Fibroblast of lung (primary cell): ENCODE results near the gene PTMA. TPM values are rescaled to one million over a fixed set of nuclear protein-coding genes. Genes with fewer than 3 reads are reported as not detected.

ENCODE experiments used
- DNase-seq, 2 donors: peaks; one replicate each; pipeline versions ENCODE4 v3.0.0 to v3.0.0-alpha.2; 2010; ENCODE audit warnings: low read depth in 2 of 2
- H2AFZ ChIP-seq: 2 replicates; pipeline ENCODE4 v1.5.1; 2012; ENCODE audit warnings: low read length, control low read depth, inconsistent platforms
- H3K27ac ChIP-seq: 2 replicates; pipeline ENCODE4 v1.5.1; 2011; ENCODE audit warnings: low read length, control low read depth; ENCODE audit not compliant: insufficient read depth
- H3K27me3 ChIP-seq: 2 replicates; pipeline ENCODE4 v1.5.1; 2011; ENCODE audit warnings: mild to moderate bottlenecking, low read length; ENCODE audit not compliant: control insufficient read depth, insufficient read depth
- H3K36me3 ChIP-seq: 2 replicates; pipeline ENCODE4 v1.5.1; 2011; ENCODE audit warnings: low read length; ENCODE audit not compliant: control insufficient read depth, insufficient read depth
- H3K4me1 ChIP-seq: 2 replicates; pipeline ENCODE4 v1.5.1; 2011; ENCODE audit warnings: low read length; ENCODE audit not compliant: control insufficient read depth, insufficient read depth; ENCODE audit errors: extremely low read depth
- H3K4me2 ChIP-seq: 2 replicates; pipeline ENCODE4 v1.5.1; 2011; ENCODE audit warnings: low read length, control low read depth; ENCODE audit not compliant: insufficient read depth; ENCODE audit errors: extremely low read depth
- H3K4me3 ChIP-seq, 4 experiments: fragments of 200-600 bp in 1 of 4; sonication (generic) in 1 of 4; replicated peaks in 1 of 4; 2 replicates each; pipeline ENCODE4 v1.5.1; 2011 to 2016; ENCODE audit warnings: low read length in 4 of 4, low read depth in 3 of 4, mild to moderate bottlenecking in 3 of 4, control low read depth in 2 of 4, inconsistent platforms in 1 of 4, mixed read lengths in 1 of 4; ENCODE audit not compliant: insufficient read depth in 1 of 4; ENCODE audit errors: control extremely low read depth in 1 of 4
- H3K79me2 ChIP-seq: 2 replicates; pipeline ENCODE4 v1.5.1; 2012; ENCODE audit warnings: mild to moderate bottlenecking, low read length, inconsistent platforms; ENCODE audit not compliant: control insufficient read depth, insufficient read depth
- H3K9ac ChIP-seq: 2 replicates; pipeline ENCODE4 v1.5.1; 2011; ENCODE audit warnings: mild to moderate bottlenecking, low read length, control low read depth; ENCODE audit not compliant: insufficient read depth
- H3K9me3 ChIP-seq: 2 replicates; pipeline ENCODE4 v1.5.1; 2012; ENCODE audit warnings: low read depth, low read length; ENCODE audit not compliant: control insufficient read depth, insufficient read depth
- H4K20me1 ChIP-seq: 2 replicates; pipeline ENCODE4 v1.5.1; 2011; ENCODE audit warnings: low read length; ENCODE audit not compliant: control insufficient read depth, insufficient read depth; ENCODE audit errors: extremely low read depth
- CTCF ChIP-seq, 2 donors: IDR thresholded peaks in 1 of 2; conservative IDR thresholded peaks in 1 of 2; 1 replicate in 1 of 2; 2 replicates in 1 of 2; pipeline ENCODE4 v1.5.1; 2011 to 2012; ENCODE audit warnings: low read length in 2 of 2, control low read depth in 1 of 2, inconsistent platforms in 1 of 2, low read depth in 1 of 2, mild to moderate bottlenecking in 1 of 2
- EZH2 ChIP-seq: IDR thresholded peaks from 2 replicates; pipeline ENCODE4 v1.5.1; 2012; ENCODE audit warnings: low read length, control low read depth, mild to moderate bottlenecking; ENCODE audit errors: missing control alignments
- polyA plus RNA-seq, 2 donors: library from polyadenylated mRNA; depleted of rRNA in 1 of 2; stranded (reverse) in 1 of 2; unstranded in 1 of 2; fragments of >200 nt; gene quantifications; 2 replicates each; pipeline ENCODE4 v1.2.1, GENCODE V29; 2011 to 2012; ENCODE audit warnings: missing spikeins in 1 of 2
- total RNA-seq: library from RNA; depleted of rRNA; stranded (reverse); fragments of >200 nt; gene quantifications from 2 replicates; pipeline ENCODE4 v1.2.1, GENCODE V29; 2014

Gene PTMA
- total and polyA plus RNA-seq, 2 donors (not counting 1 experiment from before 2014, with no cell fraction given): 481 to 650 TPM

- H3K4me3 ChIP-seq: no peak overlapping the region
- H3K9ac ChIP-seq: no peak overlapping the region
- no peaks in the 10 kb centered on the region for H3K9me3 ChIP-seq
- DNase-seq: no peak
- no peak overlapping the region for H3K4me2 ChIP-seq
- no peaks in the 10 kb centered on the region for H3K36me3 ChIP-seq
- no peaks in the 10 kb centered on the region for H3K79me2 ChIP-seq
- peaks cover 13% of the 10 kb centered on the region for H3K4me1 ChIP-seq
- no peak overlapping the region for H3K27ac ChIP-seq
- TF ChIP-seq EZH2: no peak
- no peak overlapping the region for H2AFZ ChIP-seq
- no peaks in the 10 kb centered on the region for H3K27me3 ChIP-seq
- H4K20me1 ChIP-seq: no peaks in the 10 kb centered on the region
Measured at GRCh38 chr2:231668981-231669380, 39.3 kb upstream of the PTMA start.

GRCh38 chr2:231671270-231672050, 36.9 kb upstream of the PTMA start:
- Histone ChIP-seq H2AFZ (no peak overlapping the region), H3K27ac (no peak overlapping the region), H3K4me3 (no peak overlapping the region), H3K9ac (no peak overlapping the region), H3K27me3 (no peaks in the 10 kb centered on the region), H3K4me1 (peaks cover 16% of the 10 kb centered on the region), H3K79me2 (no peaks in the 10 kb centered on the region), H3K4me2 (no peak overlapping the region), H3K36me3 (no peaks in the 10 kb centered on the region), H4K20me1 (no peaks in the 10 kb centered on the region), H3K9me3 (no peaks in the 10 kb centered on the region)
- DNase-seq: no peak
- TF ChIP-seq CTCF (conservative IDR thresholded peaks at IDR 0.05 in 1 of 2, IDR thresholded peaks at IDR 0.05 in 1 of 2; ENCODE audit: low read depth in 1 of 2, low read length in 2 of 2) (no peak), EZH2 (no peak)

- Histone ChIP-seq H3K4me3 (no peak overlapping the region), H3K79me2 (no peaks in the 10 kb centered on the region), H3K36me3 (no peaks in the 10 kb centered on the region), H3K4me1 (peaks cover 10% of the 10 kb centered on the region), H3K4me2 (peak overlapping the region; percentile 15), H3K27me3 (no peaks in the 10 kb centered on the region), H4K20me1 (no peaks in the 10 kb centered on the region), H2AFZ (peak overlapping the region; percentile 63), H3K27ac (peak overlapping the region; percentile 66), H3K9me3 (no peaks in the 10 kb centered on the region), H3K9ac (peak overlapping the region; percentile 32)
- peak; percentile 46 to 60 for DNase-seq
- TF ChIP-seq CTCF (conservative IDR thresholded peaks at IDR 0.05 in 1 of 2, IDR thresholded peaks at IDR 0.05 in 1 of 2; ENCODE audit: low read depth in 1 of 2, low read length in 2 of 2) (peak; percentile 13 to 43), EZH2 (no peak)
Measured at GRCh38 chr2:231672617-231673347, 35.5 kb upstream of the PTMA start.
